BLaER1 (cell line): Measurements from ENCODE around the gene RUSF1.
"Not testable (repeated sequence)": the region's sequence is repeated elsewhere in the genome, so short reads cannot be mapped to it uniquely, and the experiment has no call there.

Experiments
- H3K27ac ChIP-seq: shearing (Covaris generic); formaldehyde crosslinking; 2 replicates; pipeline ENCODE4 v1.8.1; 2022
- H3K27me3 ChIP-seq: shearing (Covaris generic); formaldehyde crosslinking; 2 replicates; pipeline ENCODE4 v1.8.1; 2022
- H3K36me3 ChIP-seq: shearing (Covaris generic); formaldehyde crosslinking; 2 replicates; pipeline ENCODE4 v1.8.1; 2022
- H3K4me1 ChIP-seq: shearing (Covaris generic); formaldehyde crosslinking; 2 replicates; pipeline ENCODE4 v1.8.1; 2022
- H3K4me2 ChIP-seq: shearing (Covaris generic); formaldehyde crosslinking; 2 replicates; pipeline ENCODE4 v1.8.1; 2022
- H3K4me3 ChIP-seq: shearing (Covaris generic); formaldehyde crosslinking; 2 replicates; pipeline ENCODE4 v1.8.1; 2022
- H3K9ac ChIP-seq: shearing (Covaris generic); formaldehyde crosslinking; 2 replicates; pipeline ENCODE4 v1.8.1; 2022
- H3K9me3 ChIP-seq: shearing (Covaris generic); formaldehyde crosslinking; 2 replicates; pipeline ENCODE4 v1.8.1; 2022
- H4K20me1 ChIP-seq: shearing (Covaris generic); formaldehyde crosslinking; 2 replicates; pipeline ENCODE4 v1.8.1; 2022
- Cebpa-rat ChIP-seq: shearing (Covaris generic); IDR thresholded peaks from 2 replicates; pipeline ENCODE4 v1.8.1; 2022

Gene RUSF1

GRCh38 chr16:31530405-31530804 lies 22.2 kb upstream of the RUSF1 start:
- H3K9ac ChIP-seq, result no peak overlapping the region
- no peak overlapping the region for H3K4me3 ChIP-seq
- H3K9me3 ChIP-seq, result peaks cover 9% of the 10 kb centered on the region; the same call in 1 of the 2 replicates
- no peak overlapping the region for H3K27ac ChIP-seq
- no peak overlapping the region for H3K4me2 ChIP-seq
- TF ChIP-seq Cebpa-rat, result no peak
- H3K27me3 ChIP-seq, result peaks cover 8% of the 10 kb centered on the region; the same call in 1 of the 2 replicates
- H3K4me1 ChIP-seq, result no peaks in the 10 kb centered on the region
- no peaks in the 10 kb centered on the region for H3K36me3 ChIP-seq
- no peaks in the 10 kb centered on the region for H4K20me1 ChIP-seq

DNA sequence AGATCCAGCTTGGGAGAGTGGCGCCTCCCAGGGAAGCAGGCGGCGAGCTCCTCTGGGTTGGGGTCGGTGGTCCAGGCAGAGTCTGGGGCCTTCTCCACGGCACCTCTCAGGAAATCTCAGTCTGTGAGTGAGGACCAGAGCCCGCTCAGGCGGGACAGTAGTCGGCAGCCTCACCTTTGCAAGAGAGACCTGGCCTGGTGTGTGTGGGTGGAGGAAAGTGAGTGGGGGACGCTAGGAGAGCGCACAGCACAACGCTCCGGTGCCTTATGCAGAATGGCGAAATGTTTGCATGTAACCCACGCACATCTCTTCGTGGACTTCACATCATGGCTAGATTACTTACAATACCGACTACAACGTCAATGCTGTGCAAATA lies 21.7 kb upstream of the RUSF1 start:
- Histone ChIP-seq H3K4me1 (no peaks in the 10 kb centered on the region), H3K27me3 (peaks cover 8% of the 10 kb centered on the region; the same call in 1 of the 2 replicates), H3K36me3 (no peaks in the 10 kb centered on the region), H3K4me3 (no peak overlapping the region), H3K27ac (no peak overlapping the region), H4K20me1 (no peaks in the 10 kb centered on the region), H3K9ac (no peak overlapping the region), H3K9me3 (peaks cover 9% of the 10 kb centered on the region; the same call in 1 of the 2 replicates), H3K4me2 (no peak overlapping the region)
- TF ChIP-seq Cebpa-rat, result no peak

DNA sequence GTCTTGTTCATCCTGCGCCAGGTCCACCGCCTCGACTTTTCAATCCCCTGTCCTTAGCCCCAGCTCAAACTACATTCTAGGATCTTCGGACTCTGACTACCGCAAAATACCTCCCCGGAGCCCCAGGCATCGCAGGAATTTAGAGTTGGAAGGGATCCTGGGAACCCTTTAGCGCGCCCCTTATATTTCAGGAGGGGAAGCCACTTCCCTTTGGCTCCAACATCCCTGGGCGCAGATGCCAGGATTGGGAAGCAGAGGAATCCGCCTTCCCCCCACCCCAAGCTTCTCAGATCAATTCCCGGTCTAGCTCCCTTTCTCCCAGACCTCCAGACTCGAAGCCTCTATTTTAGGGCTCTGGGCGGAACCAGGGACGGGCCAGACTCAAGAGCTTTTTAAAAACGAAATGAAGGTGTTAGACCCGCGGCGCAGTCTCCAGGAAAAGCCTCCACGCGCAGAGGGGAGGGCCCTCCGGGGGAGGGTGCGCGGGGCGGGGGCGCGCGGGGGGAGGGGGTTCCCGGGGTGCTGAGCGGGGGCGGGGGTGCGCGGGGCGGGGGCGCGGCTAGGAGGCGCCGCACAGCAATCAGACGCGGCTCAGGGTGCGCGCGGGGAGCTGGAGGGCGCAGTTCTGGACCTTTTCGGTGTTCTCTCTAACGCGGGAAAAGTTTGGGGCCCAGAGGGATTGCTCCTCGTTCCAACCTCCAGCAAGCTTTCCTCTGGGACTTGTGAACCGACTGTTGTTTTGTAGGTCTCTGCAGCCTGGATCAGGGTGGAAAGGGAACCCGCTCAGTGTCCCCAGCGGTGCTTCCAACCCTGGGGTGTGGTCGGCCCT lies 21.1 kb upstream of the RUSF1 start:
- no peak overlapping the region for H3K9ac ChIP-seq
- no peak overlapping the region for H3K4me2 ChIP-seq

DNA sequence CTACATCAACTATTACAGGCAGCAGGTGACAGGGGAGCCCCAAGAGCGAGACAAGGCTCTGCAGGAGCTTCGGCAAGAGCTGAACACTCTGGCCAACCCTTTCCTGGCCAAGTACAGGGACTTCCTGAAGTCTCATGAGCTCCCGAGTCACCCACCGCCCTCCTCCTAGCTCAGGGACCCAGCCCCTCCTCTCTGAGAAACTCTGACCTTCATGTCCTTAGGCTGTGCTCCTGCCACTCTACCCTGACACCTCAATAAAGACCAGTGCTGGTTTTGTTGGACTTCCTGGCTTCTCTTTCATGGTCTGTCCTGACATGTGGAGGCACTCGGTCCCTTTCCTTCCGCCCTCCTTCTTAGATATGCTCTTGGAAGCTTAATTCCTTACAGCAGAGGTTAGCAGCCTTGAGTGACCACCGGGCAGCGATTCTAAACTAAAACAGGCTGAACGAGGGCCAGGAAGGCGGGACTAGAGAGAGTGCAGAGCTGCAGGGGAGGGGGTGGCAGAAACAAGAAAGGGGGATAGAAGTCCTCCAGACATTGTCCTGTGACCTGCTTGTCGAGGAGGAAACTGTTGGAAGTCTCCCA lies 20.4 kb upstream of the RUSF1 start:
- Histone ChIP-seq H3K9ac (no peak overlapping the region), H3K36me3 (no peaks in the 10 kb centered on the region), H3K27me3 (peaks cover 8% of the 10 kb centered on the region; the same call in 1 of the 2 replicates), H3K4me2 (no peak overlapping the region), H3K9me3 (peaks cover 9% of the 10 kb centered on the region; the same call in 1 of the 2 replicates), H4K20me1 (no peaks in the 10 kb centered on the region), H3K4me1 (no peaks in the 10 kb centered on the region), H3K27ac (no peak overlapping the region), H3K4me3 (no peak overlapping the region)
- TF ChIP-seq Cebpa-rat, result no peak

More for the DNA sequence above, 21.1 kb upstream of the RUSF1 start:
- Histone ChIP-seq H4K20me1 (no peaks in the 10 kb centered on the region), H3K4me3 (no peak overlapping the region), H3K27me3 (peaks cover 8% of the 10 kb centered on the region; the same call in 1 of the 2 replicates), H3K36me3 (no peaks in the 10 kb centered on the region), H3K27ac (no peak overlapping the region), H3K9me3 (peaks cover 9% of the 10 kb centered on the region; the same call in 1 of the 2 replicates), H3K4me1 (no peaks in the 10 kb centered on the region)
- no peak for TF ChIP-seq Cebpa-rat

DNA sequence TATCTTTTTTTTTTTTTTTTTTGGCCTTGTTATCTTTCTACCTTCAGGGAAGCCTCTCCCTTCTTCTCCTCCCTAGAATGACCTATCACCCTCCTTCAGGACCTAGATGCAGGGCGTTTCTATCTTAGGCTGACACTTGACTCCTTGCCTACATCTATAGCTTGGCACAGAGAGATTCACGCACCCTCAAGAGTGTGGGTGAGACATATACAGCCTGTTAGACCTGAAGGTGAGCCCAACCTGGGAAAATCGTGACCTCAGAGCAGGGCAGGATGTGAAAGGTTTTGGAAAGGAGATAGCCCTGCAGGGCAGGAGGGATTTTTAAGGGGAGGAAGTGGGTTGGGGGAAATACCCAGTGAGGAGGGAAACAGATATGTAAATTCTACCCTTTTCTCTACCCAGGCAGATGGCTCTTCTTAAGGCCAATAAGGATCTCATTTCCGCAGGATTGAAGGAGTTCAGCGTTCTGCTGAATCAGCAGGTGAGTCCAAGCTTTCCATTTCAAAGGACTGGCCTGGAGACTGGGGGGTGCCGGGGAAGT lies 19.6 kb upstream of the RUSF1 start, which contains the start of gene AHSP:
Gene AHSP, plus strand, starts transcription at position 167 of the 541 bp plus-strand sequence. Its CDS starts 240 bp downstream, at position 407.
- no peaks in the 10 kb centered on the region for H3K4me1 ChIP-seq
- no peak within 1 kb of the TSS for H3K9ac ChIP-seq
- H3K4me3 ChIP-seq, result no peak within 1 kb of the TSS
- H3K9me3 ChIP-seq, result peaks cover 9% of the 10 kb centered on the region; the same call in 1 of the 2 replicates
- TF ChIP-seq Cebpa-rat, result no peak
- no peak within 1 kb of the TSS for H3K4me2 ChIP-seq
- no peaks in the 10 kb centered on the region for H3K36me3 ChIP-seq
- H4K20me1 ChIP-seq, result no peaks in the 10 kb centered on the region
- peaks cover 8% of the 10 kb centered on the region; the same call in 1 of the 2 replicates for H3K27me3 ChIP-seq
- H3K27ac ChIP-seq, result no peak within 1 kb of the TSS

DNA sequence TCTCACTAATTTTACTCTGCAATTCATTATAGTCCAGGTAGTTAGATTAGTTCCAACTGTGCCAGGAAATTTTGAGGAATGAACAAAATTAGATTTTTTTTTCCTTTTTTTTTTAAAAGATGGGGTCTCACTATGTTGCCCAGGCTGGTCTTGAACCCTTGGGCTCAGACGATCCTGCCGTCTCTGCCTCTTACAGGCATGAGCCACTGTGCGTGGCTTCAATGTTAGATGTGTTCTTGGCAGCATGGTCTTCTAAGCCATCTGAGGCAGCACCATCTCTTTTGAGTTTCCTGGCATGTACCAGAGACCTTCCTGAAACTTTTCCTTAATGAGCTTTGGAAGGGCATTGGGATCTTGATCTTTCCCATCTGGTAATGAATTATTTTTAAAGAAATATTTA lies 16.9 kb upstream of the RUSF1 start:
- Histone ChIP-seq H3K4me1 (no peaks in the 10 kb centered on the region), H3K9ac (no peak overlapping the region), H4K20me1 (no peaks in the 10 kb centered on the region), H3K4me2 (no peak overlapping the region), H3K27ac (no peak overlapping the region), H3K9me3 (peaks cover 9% of the 10 kb centered on the region; the same call in 1 of the 2 replicates), H3K4me3 (no peak overlapping the region), H3K36me3 (no peaks in the 10 kb centered on the region), H3K27me3 (peaks cover 5% of the 10 kb centered on the region; the same call in 1 of the 2 replicates)
- no peak for TF ChIP-seq Cebpa-rat

- not testable (repeated sequence) for H3K4me1 ChIP-seq, H4K20me1 ChIP-seq, H3K4me3 ChIP-seq, H3K27ac ChIP-seq, H3K36me3 ChIP-seq, H3K27me3 ChIP-seq, H3K4me2 ChIP-seq, H3K9me3 ChIP-seq, H3K9ac ChIP-seq
Measured at GRCh38 chr16:31523768-31524167, 15.6 kb upstream of the RUSF1 start.

DNA sequence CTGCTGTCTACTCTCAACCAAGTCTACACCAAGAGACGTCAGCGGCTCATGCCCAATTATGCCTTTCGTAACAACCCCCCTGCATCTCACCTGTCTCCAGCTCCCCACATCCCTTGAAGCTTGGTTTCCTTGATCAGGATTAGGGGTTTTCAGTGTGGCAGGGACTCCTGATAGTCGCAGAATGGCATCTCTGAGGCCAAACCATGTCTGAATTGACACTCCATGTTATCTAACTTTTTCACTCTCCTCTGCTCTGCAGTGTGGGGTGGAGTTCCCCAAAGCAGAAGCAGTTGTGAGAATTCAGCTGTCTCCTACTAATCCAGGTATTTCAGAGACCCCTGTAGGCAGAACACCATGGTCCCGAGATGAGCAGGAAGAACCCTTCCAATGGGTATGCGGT lies 13.9 kb upstream of the RUSF1 start:
- Histone ChIP-seq H3K27ac (no peak overlapping the region), H3K4me2 (no peak overlapping the region), H4K20me1 (no peaks in the 10 kb centered on the region), H3K27me3 (no peaks in the 10 kb centered on the region), H3K36me3 (no peaks in the 10 kb centered on the region), H3K4me3 (no peak overlapping the region), H3K9ac (no peak overlapping the region), H3K9me3 (peaks cover 10% of the 10 kb centered on the region), H3K4me1 (no peaks in the 10 kb centered on the region)
- TF ChIP-seq Cebpa-rat, result no peak

DNA sequence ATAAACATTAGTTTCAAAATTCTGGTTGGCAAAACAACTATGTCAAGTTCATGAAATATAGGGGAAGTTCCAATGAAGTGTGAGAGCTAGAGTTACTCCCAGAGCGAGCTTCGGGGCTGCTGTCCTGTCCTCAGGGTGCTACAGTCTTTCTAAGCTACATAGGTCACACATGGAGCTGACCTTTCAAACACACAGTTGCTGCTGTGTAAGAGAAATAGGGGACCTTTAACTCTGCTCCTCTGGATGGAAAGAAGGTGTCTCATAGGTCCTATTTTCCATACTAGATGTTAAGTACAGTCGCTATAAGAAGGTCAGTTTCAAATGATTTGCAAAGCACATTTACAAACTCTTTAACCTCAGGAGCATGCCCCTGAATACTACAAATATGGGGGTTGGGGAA lies 13.2 kb upstream of the RUSF1 start:
- Histone ChIP-seq H3K27me3 (no peaks in the 10 kb centered on the region), H3K9me3 (peaks cover 15% of the 10 kb centered on the region), H3K4me3 (no peak overlapping the region), H3K4me1 (no peaks in the 10 kb centered on the region), H3K27ac (no peak overlapping the region), H3K4me2 (no peak overlapping the region), H4K20me1 (no peaks in the 10 kb centered on the region), H3K36me3 (no peaks in the 10 kb centered on the region), H3K9ac (no peak overlapping the region)
- no peak for TF ChIP-seq Cebpa-rat

DNA sequence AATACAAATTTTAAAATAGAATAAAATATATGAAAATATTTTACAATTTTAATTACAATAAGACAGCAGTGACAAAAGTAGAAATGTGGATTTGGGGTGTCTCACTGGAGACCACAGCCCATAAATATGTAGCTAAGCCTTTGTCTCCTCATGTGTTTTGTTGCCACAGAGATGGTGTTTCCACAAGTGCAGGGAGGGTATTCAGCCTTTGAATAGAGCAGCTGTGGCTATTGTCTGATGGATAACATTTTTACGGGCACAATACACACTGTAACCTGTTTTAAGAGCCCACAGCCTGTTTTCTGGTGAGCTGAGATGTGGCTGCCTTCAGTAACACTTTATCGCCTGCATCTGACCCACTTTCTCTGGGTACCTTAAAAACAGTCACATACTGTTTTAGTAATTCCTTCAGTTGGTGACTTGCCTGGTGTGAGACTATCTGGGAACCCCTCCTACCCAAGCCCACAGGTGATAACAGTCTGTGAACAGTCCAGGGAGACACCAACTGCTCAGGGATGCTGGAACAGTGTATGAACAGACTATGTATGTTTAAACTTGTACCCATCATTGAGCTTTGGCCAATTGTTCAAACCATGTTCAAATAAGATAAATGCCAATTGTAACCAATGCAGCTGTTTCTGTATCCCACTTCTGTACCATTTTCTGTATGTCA lies 11.7 kb upstream of the RUSF1 start:
- Histone ChIP-seq H3K4me3 (no peak overlapping the region), H4K20me1 (no peaks in the 10 kb centered on the region), H3K9me3 (peaks cover 22% of the 10 kb centered on the region), H3K36me3 (no peaks in the 10 kb centered on the region), H3K27ac (no peak overlapping the region), H3K4me2 (no peak overlapping the region), H3K4me1 (no peaks in the 10 kb centered on the region), H3K27me3 (no peaks in the 10 kb centered on the region), H3K9ac (no peak overlapping the region)
- TF ChIP-seq Cebpa-rat, result no peak
